NCI-H460 (cell line): ENCODE results near the gene CD300LD. TPM values are rescaled to one million over a fixed set of nuclear protein-coding genes. Genes with fewer than 3 reads are reported as not detected.
A peak's percentile ranks its signal among the peaks of the same experiment; 100 is the strongest.

ENCODE experiments used
- DNase-seq: peaks from one replicate; pipeline ENCODE4 v3.0.0-alpha.2; 2016; ENCODE audit warnings: low read depth; ENCODE audit errors: extremely low read depth
- total RNA-seq: library from RNA; depleted of rRNA; stranded (reverse); fragments of >200 nt; shearing (Covaris generic); gene quantifications from 2 replicates; pipeline ENCODE4 v1.2.3, GENCODE V29; 2014

CD300LD gene
- total RNA-seq, 1 experiment from 2014 or later: not detected

DNA sequence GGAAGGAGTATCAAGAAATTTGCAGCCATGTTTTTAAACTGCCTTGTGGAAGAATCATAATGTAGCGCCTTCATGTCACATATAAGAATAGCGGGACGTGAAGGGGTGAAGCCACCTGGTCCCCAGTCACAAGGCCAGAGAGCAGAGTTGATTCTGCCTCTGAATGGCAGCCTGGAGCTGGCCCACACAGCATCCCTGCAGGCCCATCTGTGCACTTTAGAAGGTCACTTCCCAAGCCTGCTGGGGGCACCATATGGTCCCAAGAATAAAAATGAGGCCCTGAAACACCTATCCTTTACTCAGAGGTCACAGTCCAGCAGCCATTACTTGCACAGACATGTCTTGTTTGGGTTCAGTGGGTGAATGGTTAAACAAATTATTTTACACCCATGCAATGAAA, 16.4 kb upstream of the CD300LD start:
- no peak for DNase-seq

DNA sequence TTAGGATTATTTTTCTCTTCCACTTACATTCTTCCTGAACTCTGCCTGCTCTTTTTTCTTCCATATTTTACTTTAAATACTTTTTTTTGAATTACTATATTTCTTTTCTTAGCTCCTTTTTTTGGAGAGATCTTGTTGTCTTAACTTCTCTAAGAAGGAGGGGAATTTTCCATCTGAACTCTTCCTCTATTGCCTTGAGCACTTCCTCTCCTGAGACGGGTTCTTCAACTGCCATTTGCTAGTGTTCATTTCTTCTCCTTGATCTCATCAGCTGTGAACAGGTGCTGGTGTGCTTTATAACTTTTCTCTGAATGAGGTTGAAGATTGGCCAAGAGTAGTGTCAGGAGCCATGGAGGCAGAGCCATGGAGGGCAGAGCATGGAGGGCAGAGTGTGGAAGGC, 15.1 kb upstream of the CD300LD start:
- DNase-seq: no peak

- no peak for DNase-seq
These were observed 14.0 kb upstream of the CD300LD start for GRCh38 chr17:74606050-74606449.

GRCh38 chr17:74605361-74605760, 13.3 kb upstream of the CD300LD start:
- DNase-seq: peak; percentile 27

DNA sequence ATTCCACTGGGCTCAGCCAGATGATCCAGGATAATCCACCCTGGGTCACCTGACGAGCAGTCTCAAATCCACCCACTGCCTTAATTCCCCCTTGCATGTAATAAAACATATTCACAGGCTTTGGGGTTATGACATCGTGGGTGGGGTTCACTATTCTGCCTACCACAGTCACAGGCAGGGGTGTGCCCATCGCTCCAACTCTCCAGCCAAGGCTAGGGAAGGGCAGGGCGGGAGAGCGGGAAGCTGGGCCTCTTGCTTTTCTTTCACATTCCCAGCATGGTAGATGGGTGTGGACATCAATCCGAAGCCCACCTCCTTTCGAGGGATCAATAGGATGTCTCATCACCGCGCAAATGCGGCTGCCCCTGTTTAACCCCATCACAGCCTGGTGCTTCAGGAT, 12.7 kb upstream of the CD300LD start:
- no peak for DNase-seq

- no peak for DNase-seq
These were observed 12.1 kb upstream of the CD300LD start for GRCh38 chr17:74604200-74604599.

- no peak for DNase-seq
These were observed 11.7 kb upstream of the CD300LD start for GRCh38 chr17:74603746-74604145.

DNA sequence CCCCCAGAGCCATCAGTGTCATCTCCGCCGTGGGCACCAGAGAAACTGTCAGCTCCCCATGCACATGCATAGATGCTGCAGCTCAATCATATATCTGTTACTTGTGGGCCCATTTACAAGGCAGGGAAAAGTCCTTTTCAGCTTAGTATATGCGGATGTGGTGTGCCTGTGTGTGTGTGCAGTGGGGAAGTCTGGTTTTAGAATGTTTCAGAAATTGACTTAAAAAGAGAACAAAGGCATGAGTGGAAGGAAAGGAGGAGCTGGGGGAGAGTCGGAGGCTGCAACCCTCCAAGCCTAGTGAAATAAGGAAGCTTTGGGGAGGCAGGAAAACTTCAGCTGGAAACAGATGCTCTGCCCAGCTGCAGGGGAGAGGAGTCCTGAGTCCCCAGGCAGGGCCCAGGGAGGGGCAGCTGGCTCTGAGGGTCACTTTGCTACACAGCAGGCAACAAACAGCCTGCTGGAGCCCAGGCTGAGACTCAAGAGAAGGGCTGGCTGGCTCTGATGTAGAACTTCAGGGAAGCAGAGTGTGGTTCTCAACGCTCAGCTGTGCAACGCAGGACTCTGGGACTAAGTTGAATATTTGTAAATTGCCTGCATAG, 11.1 kb upstream of the CD300LD start:
- no peak for DNase-seq

- DNase-seq: peak; percentile 53
These were observed 10.0 kb upstream of the CD300LD start for GRCh38 chr17:74601944-74602572.

GRCh38 chr17:74599448-74599939, 7.4 kb upstream of the CD300LD start:
- DNase-seq: no peak

DNA sequence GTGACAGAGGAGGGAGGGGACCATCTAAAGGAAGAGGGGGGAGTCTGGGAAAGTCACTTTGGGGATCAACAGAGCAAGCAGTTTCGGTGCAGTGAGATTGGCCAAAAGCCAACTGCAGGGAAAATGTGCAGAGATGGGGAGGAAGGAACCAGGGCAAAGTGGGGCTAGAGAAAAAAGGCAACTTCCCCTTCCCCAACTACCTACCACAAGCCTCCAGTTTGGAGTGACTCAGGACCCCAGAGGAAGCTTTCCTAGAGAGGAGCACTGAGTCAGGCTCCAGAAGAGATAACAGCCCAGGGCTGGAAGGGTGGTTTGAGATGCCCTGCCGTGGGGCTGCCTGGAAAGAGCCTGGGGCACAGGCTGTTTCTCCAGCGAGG, 6.9 kb upstream of the CD300LD start:
- no peak for DNase-seq

DNA sequence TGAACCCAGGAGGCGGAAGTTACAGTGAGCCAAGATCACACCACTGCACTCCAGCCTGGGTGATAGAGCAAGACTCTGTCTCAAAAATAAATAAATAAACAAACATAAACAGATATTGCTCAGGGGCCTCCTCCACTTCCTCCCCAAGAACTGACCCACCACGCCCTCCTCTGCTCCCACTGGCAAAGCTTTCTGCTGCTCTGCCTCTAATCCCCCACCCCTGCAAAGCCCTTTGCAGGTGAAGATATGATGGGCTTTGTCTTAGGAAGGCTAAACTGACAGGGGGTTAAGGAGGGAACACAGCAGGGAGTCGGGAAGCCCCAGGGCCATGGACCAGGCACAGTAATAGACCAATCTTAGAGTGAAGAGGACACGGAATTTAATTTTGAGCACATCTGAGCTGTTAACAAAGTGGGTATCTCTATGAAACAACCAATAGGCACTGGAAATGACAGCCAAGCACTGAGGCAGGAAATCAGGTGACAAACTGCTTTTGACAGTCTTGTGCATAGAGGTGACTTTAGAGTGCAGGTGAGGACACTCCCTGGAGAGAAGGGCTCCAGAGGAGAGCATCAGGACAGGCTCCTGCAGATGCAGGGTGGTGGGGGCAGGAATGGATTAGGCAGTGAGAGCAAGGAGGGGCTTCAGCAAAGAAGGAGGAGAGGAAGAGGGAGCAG, 6.4 kb upstream of the CD300LD start:
- no peak for DNase-seq

GRCh38 chr17:74597069-74597790, 5.1 kb upstream of the CD300LD start:
- no peak for DNase-seq

- DNase-seq: no peak
These were observed 3.1 kb upstream of the CD300LD start for GRCh38 chr17:74595037-74595750.

- no peak for DNase-seq
These were observed 580 bp downstream of the CD300LD start for GRCh38 chr17:74591503-74591902.

DNA sequence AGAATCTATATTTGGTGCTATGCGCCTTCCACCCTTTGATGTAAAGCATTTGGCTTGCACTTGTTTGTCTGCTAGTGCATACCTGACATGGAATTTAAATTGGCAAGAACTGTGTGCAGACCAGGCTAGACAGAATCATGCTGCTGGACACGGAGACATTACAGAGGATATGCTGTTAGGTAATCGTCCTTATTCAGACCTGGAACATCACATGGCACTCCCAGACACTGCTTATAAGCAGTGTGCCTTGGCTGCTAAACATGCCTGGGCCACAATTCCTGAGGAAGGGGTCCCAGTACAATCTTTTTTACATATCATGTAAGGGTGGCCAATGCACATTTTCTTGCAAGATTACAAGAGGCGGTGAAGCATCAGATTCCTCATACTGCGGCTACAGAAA, 6.4 kb downstream of the CD300LD start:
- DNase-seq: no peak

DNA sequence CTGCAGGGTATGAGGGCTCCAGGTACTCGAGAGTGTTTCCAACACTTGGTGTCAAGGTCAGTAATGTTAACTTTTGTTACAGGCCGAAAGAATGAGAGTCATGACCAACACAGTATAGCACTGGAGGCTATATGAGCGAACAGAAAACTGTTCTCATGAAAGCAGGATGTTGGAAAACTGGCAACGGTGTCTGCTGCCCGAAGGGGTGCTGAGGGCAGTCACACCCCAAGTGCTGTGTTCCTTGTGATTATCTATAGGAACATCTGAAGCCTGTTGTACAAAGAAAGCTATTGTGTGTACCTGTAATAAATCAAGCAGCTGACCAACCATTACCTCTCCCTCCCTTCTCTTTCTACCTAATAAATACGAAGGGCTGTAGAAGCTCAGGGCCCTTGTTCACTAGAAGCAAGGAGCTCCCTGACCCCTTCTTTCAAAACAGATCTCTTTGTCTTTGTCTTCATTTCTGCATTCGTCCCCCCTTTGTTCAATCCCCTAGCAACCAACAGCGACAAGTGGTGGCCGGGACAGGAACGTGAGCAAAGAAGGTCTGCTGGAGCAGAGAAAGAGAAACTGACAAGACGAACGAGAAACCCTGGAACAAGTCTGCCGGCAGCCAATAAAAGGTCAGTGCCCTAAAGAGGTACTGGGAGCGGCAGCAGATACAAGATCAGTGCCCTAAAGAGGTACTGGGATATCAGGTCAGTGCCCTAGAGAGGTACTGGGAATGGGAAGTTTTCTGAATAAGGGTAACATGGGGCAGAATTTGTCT, 7.6 kb downstream of the CD300LD start:
- no peak for DNase-seq

GRCh38 chr17:74582633-74583032, 9.4 kb downstream of the CD300LD start:
- DNase-seq: no peak

DNA sequence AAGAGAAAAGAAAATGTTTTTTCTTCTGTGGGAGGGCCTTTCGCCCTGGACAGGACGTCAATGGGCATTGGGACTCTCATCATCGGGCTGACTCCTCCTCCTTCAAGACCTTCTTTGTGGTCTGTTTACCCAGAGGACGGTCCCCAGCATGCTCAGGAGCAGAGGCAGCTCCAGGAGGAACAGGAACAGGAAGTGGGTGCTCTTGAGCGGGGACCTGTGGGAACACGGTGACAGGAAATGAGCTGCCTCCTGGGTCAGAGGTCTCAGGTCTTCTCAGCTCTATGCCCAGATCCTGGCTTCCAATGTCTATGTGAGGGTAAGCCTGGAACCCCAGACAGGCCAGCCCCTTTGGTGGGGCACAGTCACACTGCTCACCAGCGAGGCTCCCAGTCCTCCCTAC, 12.2 kb downstream of the CD300LD start:
- no peak for DNase-seq

- DNase-seq: no peak
These were observed 13.1 kb downstream of the CD300LD start for GRCh38 chr17:74578979-74579378.
